ENCODE data around the gene CSNK2A3.

The CSNK2A3 gene

GRCh38 chr11:11378184-11378940 lies 25.3 kb upstream of the CSNK2A3 start:
- H3K9me2 ChIP-seq (replicated peaks; ENCODE audit: low read depth, low read length): no peaks in the 10 kb centered on the region
- no peak overlapping the region for H3K9ac ChIP-seq (ENCODE audit: low read depth, low read length, poor library complexity, severe bottlenecking)
- H3K79me2 ChIP-seq (ENCODE audit: insufficient read depth, low read length): no peaks in the 10 kb centered on the region
- no peak overlapping the region for H3K4me2 ChIP-seq (ENCODE audit: low read depth, low read length, poor library complexity, severe bottlenecking)
- no peak overlapping the region for H2AFZ ChIP-seq (ENCODE audit: low read length)
- no peak overlapping the region for H3K4me3 ChIP-seq (ENCODE audit: low read length, poor library complexity, severe bottlenecking)
- H4K20me1 ChIP-seq (ENCODE audit: insufficient read depth, low read length, poor library complexity, severe bottlenecking): no peaks in the 10 kb centered on the region
- TF ChIP-seq EZH2phosphoT487 (IDR thresholded peaks at IDR 0.05; ENCODE audit: borderline replicate concordance) (no peak), CTCF (conservative IDR thresholded peaks at IDR 0.05; ENCODE audit: low read length) (no peak)
- no peaks in the 10 kb centered on the region for H3K9me3 ChIP-seq (ENCODE audit: insufficient read depth, low read depth, low read length)
- no peaks in the 10 kb centered on the region for H3F3A ChIP-seq (ENCODE audit: low read depth)
- H3K36me3 ChIP-seq (ENCODE audit: insufficient read depth, low read length): no peaks in the 10 kb centered on the region
- no peaks in the 10 kb centered on the region for H3K27me3 ChIP-seq (ENCODE audit: insufficient read depth, low read length, poor library complexity, severe bottlenecking)
- no peaks in the 10 kb centered on the region for H3K4me1 ChIP-seq (ENCODE audit: insufficient read depth, low read length, poor library complexity, severe bottlenecking)

GRCh38 chr11:11374358-11375148 lies 21.5 kb upstream of the CSNK2A3 start:
- Histone ChIP-seq H3K9ac (ENCODE audit: low read depth, low read length, poor library complexity, severe bottlenecking) (no peak overlapping the region), H3K9me3 (ENCODE audit: insufficient read depth, low read depth, low read length) (no peaks in the 10 kb centered on the region), H3K4me1 (ENCODE audit: insufficient read depth, low read length, poor library complexity, severe bottlenecking) (no peaks in the 10 kb centered on the region), H3K27me3 (ENCODE audit: insufficient read depth, low read length, poor library complexity, severe bottlenecking) (no peaks in the 10 kb centered on the region), H3K79me2 (ENCODE audit: insufficient read depth, low read length) (no peaks in the 10 kb centered on the region), H2AFZ (ENCODE audit: low read length) (no peak overlapping the region), H3F3A (ENCODE audit: low read depth) (no peaks in the 10 kb centered on the region), H3K36me3 (ENCODE audit: insufficient read depth, low read length) (no peaks in the 10 kb centered on the region), H3K4me2 (ENCODE audit: low read depth, low read length, poor library complexity, severe bottlenecking) (no peak overlapping the region), H3K9me2 (replicated peaks; ENCODE audit: low read depth, low read length) (no peaks in the 10 kb centered on the region), H4K20me1 (ENCODE audit: insufficient read depth, low read length, poor library complexity, severe bottlenecking) (no peaks in the 10 kb centered on the region), H3K4me3 (ENCODE audit: low read length, poor library complexity, severe bottlenecking) (no peak overlapping the region)
- TF ChIP-seq EZH2phosphoT487 (IDR thresholded peaks at IDR 0.05; ENCODE audit: borderline replicate concordance) (no peak), CTCF (conservative IDR thresholded peaks at IDR 0.05; ENCODE audit: low read length) (no peak)

- H3K27me3 ChIP-seq (ENCODE audit: insufficient read depth, low read length, poor library complexity, severe bottlenecking): no peaks in the 10 kb centered on the region
- H3K9ac ChIP-seq (ENCODE audit: low read depth, low read length, poor library complexity, severe bottlenecking): no peak overlapping the region
- no peaks in the 10 kb centered on the region for H4K20me1 ChIP-seq (ENCODE audit: insufficient read depth, low read length, poor library complexity, severe bottlenecking)
- H3F3A ChIP-seq (ENCODE audit: low read depth): no peaks in the 10 kb centered on the region
- no peaks in the 10 kb centered on the region for H3K9me3 ChIP-seq (ENCODE audit: insufficient read depth, low read depth, low read length)
- no peak overlapping the region for H3K4me3 ChIP-seq (ENCODE audit: low read length, poor library complexity, severe bottlenecking)
- no peak for TF ChIP-seq EZH2phosphoT487 (IDR thresholded peaks at IDR 0.05; ENCODE audit: borderline replicate concordance)
- no peak for TF ChIP-seq CTCF (conservative IDR thresholded peaks at IDR 0.05; ENCODE audit: low read length)
- no peaks in the 10 kb centered on the region for H3K4me1 ChIP-seq (ENCODE audit: insufficient read depth, low read length, poor library complexity, severe bottlenecking)
- no peaks in the 10 kb centered on the region for H3K9me2 ChIP-seq (replicated peaks; ENCODE audit: low read depth, low read length)
- H2AFZ ChIP-seq (ENCODE audit: low read length): no peak overlapping the region
- no peak overlapping the region for H3K4me2 ChIP-seq (ENCODE audit: low read depth, low read length, poor library complexity, severe bottlenecking)
- no peaks in the 10 kb centered on the region for H3K79me2 ChIP-seq (ENCODE audit: insufficient read depth, low read length)
- H3K36me3 ChIP-seq (ENCODE audit: insufficient read depth, low read length): no peaks in the 10 kb centered on the region
These were observed 20.9 kb upstream of the CSNK2A3 start for GRCh38 chr11:11373934-11374333.

Data from Loucy (cell line).